ENCODE measurements around the gene ANP32B. TPM values are rescaled to one million over a fixed set of nuclear protein-coding genes. Genes with fewer than 3 reads are reported as not detected.

ANP32B gene
- total and polyA plus RNA-seq, 2 donors from 2014 or later, result 101 TPM

- peaks cover 21 to 33% (median 31%) of the 10 kb centered on the region in 3 donors for H3K36me3 ChIP-seq (ENCODE audit: control insufficient read depth in 2 of 3, insufficient read depth in 3 of 3, low read length in 3 of 3)
Measured at GRCh38 chr9:98006127-98006796, 23.1 kb downstream of the ANP32B start.

GRCh38 chr9:98007251-98007928 lies 24.2 kb downstream of the ANP32B start:
- intact Hi-C loops (cut with DNase I), result no loop called here
- peaks cover 23 to 43% (median 37%) of the 10 kb centered on the region in 3 donors for H3K36me3 ChIP-seq (ENCODE audit: control insufficient read depth in 2 of 3, insufficient read depth in 3 of 3, low read length in 3 of 3)
- H3K9me3 ChIP-seq (ENCODE audit: control insufficient read depth in 2 of 3, insufficient read depth in 1 of 3, low read length in 3 of 3), result no peaks in the 10 kb centered on the region
- no peak overlapping the region for H3K9ac ChIP-seq (ENCODE audit: low read length in 3 of 3)
- no peak for TF ChIP-seq CTCF (IDR thresholded peaks at IDR 0.05; ENCODE audit: borderline replicate concordance, extremely low read depth, insufficient read depth)
- FAIRE-seq, result no peak
- peaks cover 0 to 3% (median 0%) of the 10 kb centered on the region in 3 donors for H3K4me1 ChIP-seq (ENCODE audit: control insufficient read depth in 2 of 3, insufficient read depth in 2 of 3, low read depth in 1 of 3, low read length in 3 of 3)
- H3K4me3 ChIP-seq (ENCODE audit: low read length in 3 of 3), result no peak overlapping the region
- no peak overlapping the region for H3K27ac ChIP-seq (ENCODE audit: low read depth in 2 of 2, low read length in 2 of 2)
- no peak for DNase-seq
- H3K27me3 ChIP-seq (ENCODE audit: control insufficient read depth, insufficient read depth, low read length), result no peaks in the 10 kb centered on the region

More at GRCh38 chr9:98006127-98006796, 23.1 kb downstream of the ANP32B start:
- H3K4me1 ChIP-seq (ENCODE audit: control insufficient read depth in 2 of 3, insufficient read depth in 2 of 3, low read depth in 1 of 3, low read length in 3 of 3), result peaks cover 0 to 3% (median 0%) of the 10 kb centered on the region in 3 donors
- H3K4me3 ChIP-seq (ENCODE audit: low read length in 3 of 3), result no peak overlapping the region
- DNase-seq (no peak), FAIRE-seq (no peak)
- H3K9me3 ChIP-seq (ENCODE audit: control insufficient read depth in 2 of 3, insufficient read depth in 1 of 3, low read length in 3 of 3), result no peaks in the 10 kb centered on the region
- no peak overlapping the region for H3K27ac ChIP-seq (ENCODE audit: low read depth in 2 of 2, low read length in 2 of 2)
- intact Hi-C loops (cut with DNase I), result no loop called here
- no peak for TF ChIP-seq CTCF (IDR thresholded peaks at IDR 0.05; ENCODE audit: borderline replicate concordance, extremely low read depth, insufficient read depth)
- no peaks in the 10 kb centered on the region for H3K27me3 ChIP-seq (ENCODE audit: control insufficient read depth, insufficient read depth, low read length)
- H3K9ac ChIP-seq (ENCODE audit: low read length in 3 of 3), result no peak overlapping the region

GRCh38 chr9:98008764-98009163 lies 25.6 kb downstream of the ANP32B start:
- H3K27ac ChIP-seq (ENCODE audit: low read depth in 2 of 2, low read length in 2 of 2), result no peak overlapping the region
- intact Hi-C loops (cut with DNase I), result no loop called here
- DNase-seq (no peak), FAIRE-seq (no peak)
- H3K9ac ChIP-seq (ENCODE audit: low read length in 3 of 3), result no peak overlapping the region
- peaks cover 24 to 55% (median 36%) of the 10 kb centered on the region in 3 donors for H3K36me3 ChIP-seq (ENCODE audit: control insufficient read depth in 2 of 3, insufficient read depth in 3 of 3, low read length in 3 of 3)
- peaks cover 0 to 3% (median 0%) of the 10 kb centered on the region in 3 donors for H3K4me1 ChIP-seq (ENCODE audit: control insufficient read depth in 2 of 3, insufficient read depth in 2 of 3, low read depth in 1 of 3, low read length in 3 of 3)
- no peak overlapping the region for H3K4me3 ChIP-seq (ENCODE audit: low read length in 3 of 3)
- no peaks in the 10 kb centered on the region for H3K9me3 ChIP-seq (ENCODE audit: control insufficient read depth in 2 of 3, insufficient read depth in 1 of 3, low read length in 3 of 3)
- H3K27me3 ChIP-seq (ENCODE audit: control insufficient read depth, insufficient read depth, low read length), result no peaks in the 10 kb centered on the region
- TF ChIP-seq CTCF (IDR thresholded peaks at IDR 0.05; ENCODE audit: borderline replicate concordance, extremely low read depth, insufficient read depth), result no peak
